Breast epithelium (tissue), 4 donors: Measurements from ENCODE around the gene FSTL3. TPM values are rescaled to one million over a fixed set of nuclear protein-coding genes. Genes with fewer than 3 reads are reported as not detected.

Experiments used
- DNase-seq, 2 donors: peaks; one replicate each; pipeline ENCODE4 v3.0.0-alpha.2; 2019; ENCODE audit warnings: low spot score in 2 of 2
- H3K27ac ChIP-seq, 2 donors: fragments of 200-600 bp; sonication (generic) in 1 of 2; one replicate each; pipeline ENCODE4 v1.5.1; 2016 to 2019; ENCODE audit warnings: mild to moderate bottlenecking in 1 of 2
- H3K27me3 ChIP-seq, 2 donors: fragments of 200-600 bp; sonication (generic) in 1 of 2; one replicate each; pipeline versions ENCODE4 v1.5.1 to v1.6.0; 2017 to 2019; ENCODE audit warnings: control low read depth in 1 of 2, mild to moderate bottlenecking in 1 of 2
- H3K36me3 ChIP-seq: fragments of 200-600 bp; one replicate; pipeline ENCODE4 v1.5.1; 2019
- H3K4me1 ChIP-seq, 2 donors: fragments of 200-600 bp; sonication (generic); one replicate each; pipeline ENCODE4 v1.5.1; 2016 to 2019; ENCODE audit warnings: control low read depth in 1 of 2
- H3K4me3 ChIP-seq, 3 donors: fragments of 200-600 bp; sonication (generic); 1 replicate in 2 of 3; 2 replicates in 1 of 3; pipeline ENCODE4 v1.5.1; 2016 to 2019; ENCODE audit warnings: mild to moderate bottlenecking in 3 of 3, moderate library complexity in 2 of 3
- H3K9me3 ChIP-seq, 2 donors: fragments of 200-600 bp; sonication (generic) in 1 of 2; one replicate each; pipeline ENCODE4 v1.5.1; 2016 to 2019; ENCODE audit warnings: control low read depth in 1 of 2
- CTCF ChIP-seq, 3 donors: fragments of 450-650 bp; IDR thresholded peaks; one replicate each; pipeline ENCODE4 v1.5.1; 2016 to 2017; ENCODE audit warnings: antibody characterized with exemption in 3 of 3, mild to moderate bottlenecking in 3 of 3, moderate library complexity in 3 of 3
- POLR2A ChIP-seq: fragments of 450-650 bp; IDR thresholded peaks from one replicate; pipeline ENCODE4 v1.6.1; 2016; ENCODE audit warnings: antibody characterized with exemption, mild to moderate bottlenecking, moderate library complexity
- POLR2AphosphoS5 ChIP-seq, 3 donors: sonication (generic); formaldehyde crosslinking; IDR thresholded peaks; one replicate each; pipeline ENCODE4 v1.6.1; 2017; ENCODE audit warnings: antibody characterized with exemption in 3 of 3
- intact Hi-C: fragments of 100-400 bp; cut with DNase I; formaldehyde crosslinking; loops from one replicate; pipeline ENCODE4 v1.15.1; 2023; ENCODE audit warnings: low total_unique reads
- total RNA-seq, 3 donors: library from RNA; depleted of rRNA; stranded (reverse); fragments of >200 nt; gene quantifications; one replicate each; pipeline ENCODE4 v1.1.0, GENCODE V29; 2016

FSTL3 gene
- total RNA-seq, 3 donors from 2014 or later = 37.8 to 198 (median 111) TPM

DNA sequence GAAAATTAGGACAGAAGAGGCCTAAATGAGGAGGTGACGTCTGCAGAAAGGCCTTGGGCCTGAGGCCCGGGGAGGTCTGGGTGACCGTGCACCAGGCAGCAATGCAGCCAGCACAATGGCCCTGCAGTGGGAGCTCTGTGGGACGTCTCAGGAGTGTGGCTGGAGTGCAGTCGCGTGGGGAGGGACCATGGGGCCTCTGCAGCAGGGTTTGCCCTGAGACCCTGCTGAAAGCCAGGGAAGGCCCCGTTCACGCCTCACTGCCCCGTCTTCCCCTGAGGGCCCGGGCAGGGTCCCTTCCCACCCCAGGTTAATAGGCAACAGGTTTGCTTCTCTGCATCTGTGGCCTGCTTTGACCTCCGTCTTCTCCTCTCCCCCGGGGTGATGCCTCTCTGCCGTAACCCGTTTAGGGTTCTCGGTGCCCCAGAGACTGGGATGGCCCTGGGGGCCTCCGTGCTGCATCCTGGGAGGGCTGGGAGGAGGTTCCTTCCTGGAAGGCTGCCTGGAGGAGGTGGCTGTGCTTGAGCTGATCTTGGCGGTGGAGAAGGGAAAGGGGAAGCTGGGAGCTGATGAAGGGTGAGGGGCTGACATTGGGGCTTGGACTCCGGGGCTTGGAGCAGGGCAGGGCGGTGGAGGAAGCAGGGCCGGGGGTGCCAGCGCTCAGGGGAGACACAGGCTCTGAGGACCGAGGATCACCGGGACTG lies 42.2 kb downstream of the FSTL3 start:
- peaks cover 0 to 5% of the 10 kb centered on the region in 2 donors for H3K27me3 ChIP-seq
- intact Hi-C loops = no loop called here
- TF ChIP-seq CTCF (IDR thresholded peaks at IDR 0.05) (no peak), POLR2A (no peak), POLR2AphosphoS5 (IDR thresholded peaks at IDR 0.05) (no peak)
- no peaks in the 10 kb centered on the region for H3K36me3 ChIP-seq
- no peaks in the 10 kb centered on the region for H3K4me1 ChIP-seq
- peaks cover 0 to 4% of the 10 kb centered on the region in 2 donors for H3K9me3 ChIP-seq
- peak overlapping the region in 1 of 3 donors; percentile 54 for H3K4me3 ChIP-seq
- no peak for DNase-seq
- peak overlapping the region; percentile 71 to 90 for H3K27ac ChIP-seq

DNA sequence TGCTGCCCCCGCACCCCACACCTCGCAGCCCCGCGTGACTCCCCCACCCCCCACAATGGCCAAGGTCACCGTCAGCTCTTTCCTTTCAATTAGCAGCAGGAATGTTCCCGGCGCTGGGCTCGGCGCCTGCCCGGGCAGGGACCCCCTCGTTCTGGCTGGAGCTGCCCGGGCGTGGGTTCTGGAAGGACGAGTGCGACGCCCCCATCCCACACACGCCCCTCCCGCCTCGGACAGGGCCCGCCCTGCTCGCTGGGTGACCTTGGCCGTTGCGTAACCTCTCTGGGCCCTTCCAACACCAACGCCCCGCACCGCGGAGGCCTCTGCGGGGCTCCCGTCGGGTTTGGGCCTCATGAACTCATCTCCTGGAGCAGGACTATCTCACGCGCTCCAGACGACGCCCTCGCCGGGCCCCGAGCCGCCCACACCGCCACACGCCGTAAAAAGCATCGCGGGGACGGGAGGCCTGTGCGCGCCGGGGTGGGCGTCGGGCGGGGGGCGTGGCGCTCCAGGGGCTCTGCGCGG lies 42.9 kb downstream of the FSTL3 start:
- no peak for TF ChIP-seq POLR2A
- TF ChIP-seq CTCF (IDR thresholded peaks at IDR 0.05) = no peak
- peak in 1 of 3 donors; percentile 78 for TF ChIP-seq POLR2AphosphoS5 (IDR thresholded peaks at IDR 0.05)
- H3K4me3 ChIP-seq = peak overlapping the region; percentile 20 to 54 (median 22)
- peaks cover 0 to 5% of the 10 kb centered on the region in 2 donors for H3K27me3 ChIP-seq
- H3K4me1 ChIP-seq = no peaks in the 10 kb centered on the region
- H3K27ac ChIP-seq = peak overlapping the region; percentile 71 to 90
- intact Hi-C loops = no loop called here
- no peak for DNase-seq
- peaks cover 0 to 4% of the 10 kb centered on the region in 2 donors for H3K9me3 ChIP-seq
- no peaks in the 10 kb centered on the region for H3K36me3 ChIP-seq

GRCh38 chr19:719636-720344 lies 43.6 kb downstream of the FSTL3 start:
- Histone ChIP-seq H3K4me1 (no peaks in the 10 kb centered on the region), H3K9me3 (peaks cover 0 to 4% of the 10 kb centered on the region in 2 donors), H3K36me3 (no peaks in the 10 kb centered on the region), H3K4me3 (peak overlapping the region; percentile 20 to 54 (median 22)), H3K27me3 (peaks cover 0 to 5% of the 10 kb centered on the region in 2 donors), H3K27ac (peak overlapping the region; percentile 71 to 90)
- intact Hi-C loops = no loop called here
- DNase-seq = no peak
- TF ChIP-seq POLR2A = no peak
- TF ChIP-seq CTCF (IDR thresholded peaks at IDR 0.05) = no peak
- TF ChIP-seq POLR2AphosphoS5 (IDR thresholded peaks at IDR 0.05) = no peak

DNA sequence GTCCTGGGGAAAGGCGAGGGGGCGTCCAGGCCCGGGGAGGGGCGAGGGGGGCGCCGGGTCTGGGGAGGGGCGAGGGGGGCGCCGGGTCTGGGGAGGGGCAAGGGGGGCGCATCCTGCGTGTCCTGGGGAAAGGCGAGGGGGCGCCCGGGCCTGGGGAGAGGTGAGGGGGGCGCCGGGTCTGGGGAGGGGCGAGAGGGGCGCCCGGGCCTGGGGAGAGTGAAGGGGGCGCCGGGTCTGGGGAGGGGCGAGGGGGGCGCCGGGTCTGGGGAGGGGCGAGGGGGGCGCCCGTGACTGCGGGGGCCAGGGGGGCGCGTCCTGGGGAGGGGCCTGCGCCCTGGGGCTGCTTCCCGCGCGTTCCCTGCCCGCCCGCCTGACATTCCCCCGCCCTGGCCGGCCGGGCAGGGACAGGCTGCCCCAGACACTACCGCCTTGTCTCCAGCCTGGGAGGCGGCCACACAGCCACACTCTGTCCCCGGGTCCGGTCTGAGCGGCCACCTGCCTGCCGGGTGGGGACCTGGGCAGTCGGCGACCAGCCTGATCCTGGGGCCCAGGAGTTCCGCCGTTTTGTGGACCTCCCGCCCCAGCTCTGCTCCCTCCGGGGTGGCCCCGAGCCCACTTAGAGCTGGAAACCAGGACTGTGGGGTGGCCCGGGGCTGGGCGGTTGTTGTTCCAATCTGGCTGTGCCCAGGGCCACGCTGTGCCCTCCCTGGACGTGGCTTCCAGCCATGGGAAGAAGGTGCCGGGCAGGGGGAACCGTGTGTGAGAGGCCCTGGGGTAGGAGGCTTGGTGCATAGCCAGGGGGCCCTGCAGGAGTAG lies 44.4 kb downstream of the FSTL3 start:
- H3K27me3 ChIP-seq = peaks cover 0 to 5% of the 10 kb centered on the region in 2 donors
- H3K9me3 ChIP-seq = peaks cover 0 to 2% of the 10 kb centered on the region in 2 donors
- H3K4me1 ChIP-seq = no peaks in the 10 kb centered on the region
- no peak for DNase-seq
- H3K36me3 ChIP-seq = no peaks in the 10 kb centered on the region
- H3K27ac ChIP-seq = peak overlapping the region; percentile 71 to 90
- peak overlapping the region; percentile 7 to 54 (median 20) for H3K4me3 ChIP-seq
- no peak for TF ChIP-seq POLR2A
- no peak for TF ChIP-seq POLR2AphosphoS5 (IDR thresholded peaks at IDR 0.05)
- TF ChIP-seq CTCF (IDR thresholded peaks at IDR 0.05) = no peak
- intact Hi-C loops = no loop called here
